HG02943 (cell line): ENCODE results near the gene ITIH4.
A peak's percentile ranks its signal among the peaks of the same experiment; 100 is the strongest.

Source experiments
- ATAC-seq: cut with Tn5 transposase; IDR thresholded peaks from one replicate; pipeline ENCODE4 v1.9.1; 2021; ENCODE audit warnings: mild to moderate bottlenecking, low read depth, moderate library complexity; ENCODE audit not compliant: unreplicated experiment

ITIH4 gene

DNA sequence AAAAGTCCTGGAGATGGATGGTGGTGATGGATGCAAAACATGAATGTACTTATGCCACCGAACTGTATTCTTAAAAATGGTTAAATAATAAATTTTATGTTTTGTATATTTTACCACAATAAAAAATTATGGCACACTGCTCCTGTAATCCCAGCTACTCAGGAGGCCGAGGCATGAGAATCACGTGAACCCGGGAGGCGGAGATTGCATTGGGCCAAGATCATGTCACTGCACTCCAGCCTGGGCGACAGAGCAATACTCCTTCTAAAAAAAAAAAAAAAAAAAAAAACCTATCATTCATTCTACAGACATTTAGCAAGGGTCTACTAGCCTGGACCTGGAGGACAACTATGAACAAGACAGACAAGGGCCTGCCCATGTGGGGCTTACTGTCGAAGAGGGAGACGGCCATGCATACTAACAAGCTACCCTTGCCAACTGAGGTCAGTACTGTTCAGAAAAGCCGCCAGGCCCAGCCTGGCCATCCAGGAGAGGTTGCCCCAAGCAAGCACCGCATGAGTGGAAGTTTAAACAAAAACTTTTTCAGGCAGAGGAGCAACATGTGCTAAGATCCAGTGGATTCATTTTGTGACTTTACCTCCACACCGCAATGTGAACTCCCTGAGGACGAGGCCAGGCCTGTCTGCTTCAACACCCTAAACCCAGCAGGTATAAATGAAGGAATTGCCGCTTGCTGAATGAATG, 57.0 kb downstream of the ITIH4 start:
- no peak for ATAC-seq

DNA sequence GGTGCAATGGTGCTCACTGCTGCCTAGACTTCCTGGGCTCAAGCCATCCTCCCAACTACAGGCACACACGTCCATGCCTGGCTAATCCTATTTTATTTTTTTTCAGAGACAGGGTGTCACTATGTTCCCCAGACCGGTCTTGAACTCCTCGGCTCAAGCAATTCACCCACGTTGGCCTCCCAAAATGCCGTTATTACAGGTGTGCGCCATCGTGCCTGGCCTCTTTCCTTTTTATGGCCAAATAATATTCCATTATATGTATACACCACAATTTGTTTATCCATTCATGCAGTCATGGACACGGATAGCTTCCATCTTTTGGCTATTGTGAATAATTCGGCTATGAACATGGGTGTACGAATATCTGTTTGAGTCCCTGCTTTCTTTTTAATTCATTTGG, 58.8 kb downstream of the ITIH4 start:
- ATAC-seq: no peak

DNA sequence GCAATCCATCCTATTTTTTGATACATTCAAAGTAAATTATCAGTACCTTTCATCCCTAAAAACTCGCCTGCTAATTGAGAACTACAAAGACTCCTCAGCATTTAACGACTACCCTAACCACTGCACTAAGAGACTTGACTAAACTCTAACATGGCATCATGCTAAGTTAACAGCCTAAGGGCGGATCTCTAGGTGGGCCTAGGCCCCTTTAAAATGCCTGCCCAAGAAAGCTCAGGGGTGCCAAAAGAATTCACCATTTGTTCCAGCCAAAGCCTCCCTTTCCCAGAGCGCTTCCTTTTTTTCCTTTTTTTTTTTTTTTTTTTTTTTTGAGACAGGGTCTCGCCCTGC, 59.2 kb downstream of the ITIH4 start:
- ATAC-seq: peak; percentile 12

DNA sequence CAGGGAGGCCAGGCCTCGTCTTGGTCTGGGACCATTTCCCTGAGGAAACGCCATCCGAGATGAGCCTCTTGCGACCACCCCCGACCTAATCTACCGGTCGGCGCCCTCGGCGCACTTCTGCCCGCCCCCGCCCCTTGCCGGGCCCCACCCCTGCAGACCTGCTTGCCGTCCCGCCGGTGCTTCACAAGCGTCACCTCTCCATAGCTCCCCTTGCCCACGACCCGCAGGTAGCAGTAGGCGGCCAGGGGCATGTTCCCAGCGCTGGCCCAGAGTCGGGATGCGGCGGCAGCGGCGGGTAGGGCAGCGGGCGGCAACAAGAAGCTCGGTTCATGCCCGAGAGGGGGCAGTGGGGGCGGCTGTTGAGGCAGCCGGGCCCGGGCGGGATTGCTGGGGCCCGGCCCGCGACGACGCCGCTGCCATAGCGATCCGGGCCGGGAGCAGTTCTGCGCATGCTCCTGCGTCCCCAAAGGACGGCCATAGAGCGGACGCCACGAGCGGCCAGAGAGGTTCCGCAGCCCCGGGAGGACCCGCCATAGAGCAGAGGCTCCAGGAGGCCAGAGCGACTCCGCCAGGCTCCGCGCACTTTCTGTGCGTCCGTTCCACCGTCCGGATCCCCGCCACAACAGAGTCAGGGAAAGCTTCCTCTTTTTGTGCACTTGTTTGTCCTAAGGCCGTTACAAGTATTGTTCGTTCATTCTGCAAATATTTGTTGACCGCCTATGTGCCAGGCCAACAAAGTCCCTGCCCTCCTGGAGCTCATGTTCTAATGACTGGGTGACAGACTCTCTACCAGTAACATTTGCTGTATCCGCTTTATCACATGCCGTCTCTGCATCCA, 59.8 kb downstream of the ITIH4 start, which contains the start of gene NEK4:
Gene NEK4 (minus strand): TSS at position 445 of the 838 bp plus-strand sequence. CDS start 194 bp downstream, at position 251.
- peak; percentile 94 for ATAC-seq

DNA sequence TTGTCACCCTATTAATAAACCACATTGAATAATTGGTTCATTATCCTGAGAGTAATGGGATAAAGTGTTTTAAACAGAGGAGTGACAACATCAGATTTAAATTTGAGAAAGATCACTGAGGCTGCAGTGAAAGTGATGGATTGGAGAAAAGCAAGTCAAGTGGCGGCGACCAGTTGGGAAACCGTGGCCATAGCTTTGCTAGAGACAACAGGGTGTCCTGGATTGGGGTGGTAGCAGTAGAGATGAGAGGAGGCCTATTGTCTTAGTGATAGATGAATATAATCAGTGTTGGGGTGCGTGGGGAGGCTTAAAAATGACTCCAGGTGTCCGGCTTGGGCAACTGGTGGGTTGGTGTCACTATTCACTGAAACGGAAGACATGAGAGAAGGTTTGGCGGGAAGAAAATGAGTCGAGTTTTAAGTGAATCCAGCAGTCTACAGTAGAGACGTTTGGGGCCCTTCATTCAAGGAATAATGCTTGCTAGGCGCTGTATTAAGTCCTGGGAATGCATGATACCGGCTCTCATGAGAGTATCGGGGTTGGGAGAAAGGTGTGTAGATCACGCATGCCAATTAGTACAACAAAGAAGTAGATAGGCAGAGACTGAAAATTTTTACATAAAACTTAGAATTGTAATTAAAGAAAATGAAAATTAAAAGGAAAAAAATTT, 60.6 kb downstream of the ITIH4 start:
- ATAC-seq: no peak

DNA sequence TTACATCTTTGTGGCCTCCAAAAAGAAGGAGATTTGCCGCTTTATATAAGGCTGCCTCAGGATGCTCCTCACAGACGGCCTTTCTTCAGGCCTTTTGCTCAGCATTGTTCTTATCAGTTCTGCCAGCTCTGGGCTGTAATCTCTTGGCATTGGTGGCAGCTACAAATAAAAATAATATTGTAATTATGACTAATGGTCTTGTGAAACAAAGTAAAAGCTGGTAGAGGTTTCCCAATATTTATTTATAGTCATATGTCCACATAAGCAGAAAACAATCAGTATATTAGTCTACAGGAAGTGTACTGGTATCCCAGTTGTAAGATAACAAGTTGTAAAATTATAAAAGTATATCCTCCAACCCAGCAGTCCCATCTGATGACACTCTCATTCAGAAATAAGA, 67.0 kb downstream of the ITIH4 start:
- ATAC-seq: no peak
